H9 (cell line): ENCODE data around the gene SURF1. TPM values are rescaled to one million over a fixed set of nuclear protein-coding genes. Genes with fewer than 3 reads are reported as not detected.

Experiments used
- DNase-seq: peaks from one replicate; pipeline ENCODE4 v3.0.0-alpha.2; 2017
- H2AFZ ChIP-seq: one replicate; pipeline ENCODE4 v1.6.1; 2013; ENCODE audit warnings: mild to moderate bottlenecking, low read length, control low read depth, moderate library complexity
- H2AK5ac ChIP-seq: 2 replicates; pipeline ENCODE4 v1.6.1; 2013; ENCODE audit warnings: low read length, control low read depth, mixed read lengths; ENCODE audit not compliant: insufficient read length
- H2BK120ac ChIP-seq: one replicate; pipeline ENCODE4 v1.6.1; 2013; ENCODE audit warnings: low read depth, mild to moderate bottlenecking, low read length, control low read depth, inconsistent platforms; ENCODE audit not compliant: poor library complexity, severe bottlenecking
- H2BK12ac ChIP-seq: 2 replicates; pipeline ENCODE4 v1.6.1; 2013; ENCODE audit warnings: low read length, control low read depth, mixed read lengths, low read depth; ENCODE audit not compliant: insufficient read length
- H2BK15ac ChIP-seq: 2 replicates; pipeline ENCODE4 v1.6.1; 2013; ENCODE audit warnings: low read depth, low read length, control low read depth
- H2BK20ac ChIP-seq: one replicate; pipeline ENCODE4 v1.6.1; 2013; ENCODE audit warnings: low read depth, mild to moderate bottlenecking, low read length, control low read depth, inconsistent platforms; ENCODE audit not compliant: poor library complexity, severe bottlenecking
- H2BK5ac ChIP-seq: 2 replicates; pipeline ENCODE4 v1.6.1; 2013; ENCODE audit warnings: low read length, control low read depth, mixed read lengths; ENCODE audit not compliant: insufficient read length
- H3K14ac ChIP-seq: 2 replicates; pipeline ENCODE4 v1.6.1; 2013; ENCODE audit warnings: low read length, control low read depth; ENCODE audit not compliant: insufficient read depth
- H3K18ac ChIP-seq: 2 replicates; pipeline ENCODE4 v1.6.1; 2013; ENCODE audit warnings: low read depth, mild to moderate bottlenecking, mixed read lengths, low read length, control low read depth; ENCODE audit not compliant: insufficient read length
- H3K23ac ChIP-seq: 2 replicates; pipeline ENCODE4 v1.6.1; 2013; ENCODE audit warnings: low read length, control low read depth, mixed read lengths, low read depth; ENCODE audit not compliant: insufficient read length
- H3K23me2 ChIP-seq: 2 replicates; pipeline ENCODE4 v1.6.1; 2013; ENCODE audit warnings: low read depth, mild to moderate bottlenecking, mixed read lengths, low read length, control low read depth; ENCODE audit not compliant: insufficient read length, poor library complexity, severe bottlenecking
- H3K27ac ChIP-seq: 2 replicates; pipeline ENCODE4 v1.5.1; 2013; ENCODE audit warnings: low read length, control low read depth, mixed read lengths, low read depth; ENCODE audit not compliant: insufficient read length
- H3K27me3 ChIP-seq: 2 replicates; pipeline ENCODE4 v1.6.1; 2013; ENCODE audit warnings: low read length, control low read depth, inconsistent platforms; ENCODE audit not compliant: insufficient read depth
- H3K4ac ChIP-seq: 2 replicates; pipeline ENCODE4 v1.6.1; 2013; ENCODE audit warnings: low read depth, mild to moderate bottlenecking, control low read depth, inconsistent platforms, low read length, moderate library complexity
- H3K4me1 ChIP-seq: 2 replicates; pipeline ENCODE4 v1.6.1; 2013; ENCODE audit warnings: low read length, control low read depth, inconsistent platforms; ENCODE audit not compliant: insufficient read depth
- H3K4me2 ChIP-seq: 2 replicates; pipeline ENCODE4 v1.6.1; 2013; ENCODE audit warnings: low read length, control low read depth, mixed read lengths; ENCODE audit not compliant: insufficient read length, insufficient read depth
- H3K56ac ChIP-seq: 2 replicates; pipeline ENCODE4 v1.6.1; 2013; ENCODE audit warnings: low read depth, mild to moderate bottlenecking, mixed read lengths, low read length, control low read depth; ENCODE audit not compliant: insufficient read length
- H3K79me1 ChIP-seq: 2 replicates; pipeline ENCODE4 v1.6.1; 2013; ENCODE audit warnings: low read depth, mild to moderate bottlenecking, moderate library complexity, low read length, control low read depth, inconsistent platforms; ENCODE audit not compliant: insufficient read depth, poor library complexity, severe bottlenecking
- H3K79me2 ChIP-seq: 2 replicates; pipeline ENCODE4 v1.6.1; 2013; ENCODE audit warnings: low read length, control low read depth, inconsistent platforms; ENCODE audit not compliant: insufficient read depth
- H3K9ac ChIP-seq: 2 replicates; pipeline ENCODE4 v1.6.1; 2013; ENCODE audit warnings: low read length, control low read depth, mixed read lengths; ENCODE audit not compliant: insufficient read length; ENCODE audit errors: extremely low read depth
- H3K9me3 ChIP-seq: one replicate; pipeline ENCODE4 v1.6.1; 2013; ENCODE audit warnings: low read depth, low read length, inconsistent platforms; ENCODE audit not compliant: control insufficient read depth
- H3T11ph ChIP-seq: one replicate; pipeline ENCODE4 v1.6.1; 2013; ENCODE audit warnings: mild to moderate bottlenecking, low read length, control low read depth, inconsistent platforms
- H4K20me1 ChIP-seq: one replicate; pipeline ENCODE4 v1.6.1; 2013; ENCODE audit not compliant: control insufficient read depth, insufficient read length, insufficient read depth
- H4K5ac ChIP-seq: 2 replicates; pipeline ENCODE4 v1.6.1; 2013; ENCODE audit warnings: low read depth, mild to moderate bottlenecking, mixed read lengths, low read length, control low read depth; ENCODE audit not compliant: insufficient read length
- H4K8ac ChIP-seq: replicated peaks from 2 replicates; pipeline ENCODE4 v1.6.1; 2013; ENCODE audit warnings: low read length, control low read depth, mixed read lengths, low read depth; ENCODE audit not compliant: insufficient read length
- H4K91ac ChIP-seq: 2 replicates; pipeline ENCODE4 v1.6.1; 2013; ENCODE audit warnings: low read depth, mild to moderate bottlenecking, moderate library complexity, mixed read lengths, low read length, control low read depth; ENCODE audit not compliant: insufficient read length
- H3K27ac Mint-ChIP-seq, 3 experiments: 2 replicates in 2 of 3; 3 replicates in 1 of 3; pipeline ENCODE4 v1.8.0; 2020 to 2021; ENCODE audit warnings: mixed read lengths in 3 of 3, mild to moderate bottlenecking in 1 of 3, moderate library complexity in 1 of 3
- H3K27me3 Mint-ChIP-seq: 2 replicates; pipeline ENCODE4 v1.8.0; 2021; ENCODE audit warnings: low read depth, mild to moderate bottlenecking, moderate library complexity, mixed read lengths
- H3K36me3 Mint-ChIP-seq, 3 experiments: 2 replicates in 2 of 3; 3 replicates in 1 of 3; pipeline ENCODE4 v1.8.0; 2020 to 2021; ENCODE audit warnings: low read depth in 3 of 3, mixed read lengths in 3 of 3; ENCODE audit not compliant: insufficient read depth in 1 of 3
- H3K4me1 Mint-ChIP-seq, 2 experiments: 2 replicates each; pipeline ENCODE4 v1.8.0; 2020; ENCODE audit warnings: mixed read lengths in 2 of 2
- H3K4me3 Mint-ChIP-seq, 2 experiments: 2 replicates in 1 of 2; 3 replicates in 1 of 2; pipeline ENCODE4 v1.8.0; 2020 to 2021; ENCODE audit warnings: mild to moderate bottlenecking in 2 of 2, mixed read lengths in 2 of 2, moderate library complexity in 1 of 2
- H3K9me3 Mint-ChIP-seq, 2 experiments: 2 replicates in 1 of 2; 3 replicates in 1 of 2; pipeline ENCODE4 v1.8.0; 2020; ENCODE audit warnings: mild to moderate bottlenecking in 2 of 2, mixed read lengths in 2 of 2, moderate library complexity in 1 of 2
- CTCF ChIP-seq: fragments of 200-600 bp; sonication (generic); conservative IDR thresholded peaks from 3 replicates; pipeline ENCODE4 v1.8.0; 2021; ENCODE audit warnings: antibody characterized with exemption, mild to moderate bottlenecking
- WGBS: extraction: QIAGEN DNeasy Blood & Tissue Kit; methylation state at CpG from one replicate; pipeline ENCODE4 v1.1.7; 2013; ENCODE audit warnings: missing lambda C conversion rate, low lambda C conversion rate, mixed read lengths; ENCODE audit not compliant: insufficient read length; ENCODE audit errors: extremely low coverage; 5-methylcytosine and 5-hydroxymethylcytosine counted together
- total RNA-seq: library from RNA; stranded (reverse); gene quantifications from 2 replicates; pipeline ENCODE4 v1.2.1, GENCODE V29; 2021

Gene SURF1
- total RNA-seq, 1 experiment from 2014 or later = 43.3 TPM

GRCh38 chr9:133359399-133360175 lies 3.3 kb upstream of the SURF1 start:
- H4K20me1 ChIP-seq = no peaks in the 10 kb centered on the region
- no peak overlapping the region for H2BK12ac ChIP-seq
- H2BK120ac ChIP-seq = no peak overlapping the region
- WGBS = no CpG with 5 or more reads among the region's 20 CpGs
- H3K27me3 Mint-ChIP-seq = no peaks in the 10 kb centered on the region; the same call in 1 of the 2 replicates
- H3K23me2 ChIP-seq = peaks cover 10% of the 10 kb centered on the region
- H2BK15ac ChIP-seq = no peak overlapping the region
- DNase-seq = peak; percentile 67
- no peak overlapping the region for H3K18ac ChIP-seq
- no peaks in the 10 kb centered on the region; the same call in 1 of the 2 replicates for H3K79me2 ChIP-seq
- no peak overlapping the region for H4K8ac ChIP-seq
- TF ChIP-seq CTCF = peak; percentile 66
- H3T11ph ChIP-seq = no peak overlapping the region
- no peak overlapping the region for H3K23ac ChIP-seq
- H3K4me2 ChIP-seq = no peak overlapping the region
- H3K4me1 Mint-ChIP-seq = peaks cover 11 to 12% of the 10 kb centered on the region in 2 experiments
- H3K9me3 ChIP-seq = no peaks in the 10 kb centered on the region
- H3K56ac ChIP-seq = no peak overlapping the region
- peaks cover 3% of the 10 kb centered on the region for H3K79me1 ChIP-seq
- no peak overlapping the region for H3K27ac ChIP-seq
- peaks cover 20 to 68% (median 62%) of the 10 kb centered on the region in 3 experiments; a peak in 6 of 7 replicates for H3K36me3 Mint-ChIP-seq
- H3K9me3 Mint-ChIP-seq = no peaks in the 10 kb centered on the region
- no peaks in the 10 kb centered on the region for H3K4me1 ChIP-seq
- H3K14ac ChIP-seq = no peak overlapping the region
- H4K91ac ChIP-seq = no peak overlapping the region
- no peak overlapping the region for H4K5ac ChIP-seq
- H2AK5ac ChIP-seq = no peak overlapping the region
- no peaks in the 10 kb centered on the region for H3K27me3 ChIP-seq
- no peak overlapping the region for H2BK5ac ChIP-seq
- no peak overlapping the region for H2AFZ ChIP-seq
- H3K27ac Mint-ChIP-seq = peak overlapping the region in 2 of 3 experiments; percentile 23 to 74; a peak in 2 of 7 replicates
- no peak overlapping the region for H2BK20ac ChIP-seq
- no peak overlapping the region for H3K4ac ChIP-seq
- peak overlapping the region; percentile 24 to 53; a peak in 3 of 5 replicates for H3K4me3 Mint-ChIP-seq
- no peak overlapping the region for H3K9ac ChIP-seq
